Measurements from ENCODE around the gene TCIRG1.
A peak's percentile ranks its signal among the peaks of the same experiment; 100 is the strongest.

The TCIRG1 gene

DNA sequence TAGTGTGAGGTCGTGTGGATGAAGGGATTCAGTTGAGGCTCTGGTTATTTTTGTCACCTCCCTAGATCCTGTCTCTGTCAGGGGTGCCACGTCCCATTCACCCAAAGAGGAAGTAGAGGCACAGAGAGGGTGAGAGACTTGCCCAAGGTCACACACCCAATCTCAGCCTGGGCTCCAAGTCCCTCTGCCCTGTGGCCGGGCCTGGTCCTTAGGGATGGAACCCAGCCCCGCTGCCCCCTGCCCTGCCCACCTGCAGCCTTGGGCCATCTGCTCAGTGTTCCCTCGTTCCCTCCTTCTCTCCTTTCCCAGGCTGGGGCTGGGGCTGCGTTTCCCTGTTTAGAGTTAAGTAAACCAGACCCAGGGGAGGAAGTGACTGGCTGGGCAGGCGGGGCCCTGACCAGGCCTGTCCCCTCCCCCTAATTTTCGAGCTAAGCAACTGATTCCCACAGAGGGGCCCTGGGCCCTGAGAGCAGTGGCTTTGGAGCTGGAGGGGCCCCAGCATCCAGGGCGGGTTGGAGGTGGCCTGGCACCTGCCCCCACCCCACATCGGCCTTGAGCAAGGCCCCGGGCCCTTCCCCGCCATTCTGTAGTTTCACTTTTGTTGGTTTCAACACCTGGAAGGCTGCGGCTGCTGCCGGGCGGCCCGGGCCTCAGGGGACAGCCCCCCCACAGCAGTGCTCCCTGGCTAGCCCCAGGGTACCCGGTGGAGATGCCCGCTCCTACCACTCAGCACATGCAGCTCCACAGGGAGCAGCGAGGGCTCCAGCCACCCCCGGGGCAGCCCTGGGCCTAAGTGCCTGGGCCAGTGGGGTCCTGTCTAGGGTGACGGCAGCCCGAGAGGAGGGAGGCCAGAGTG, 1.5 kb downstream of the TCIRG1 start:
- TF ChIP-seq, protein P1, sequence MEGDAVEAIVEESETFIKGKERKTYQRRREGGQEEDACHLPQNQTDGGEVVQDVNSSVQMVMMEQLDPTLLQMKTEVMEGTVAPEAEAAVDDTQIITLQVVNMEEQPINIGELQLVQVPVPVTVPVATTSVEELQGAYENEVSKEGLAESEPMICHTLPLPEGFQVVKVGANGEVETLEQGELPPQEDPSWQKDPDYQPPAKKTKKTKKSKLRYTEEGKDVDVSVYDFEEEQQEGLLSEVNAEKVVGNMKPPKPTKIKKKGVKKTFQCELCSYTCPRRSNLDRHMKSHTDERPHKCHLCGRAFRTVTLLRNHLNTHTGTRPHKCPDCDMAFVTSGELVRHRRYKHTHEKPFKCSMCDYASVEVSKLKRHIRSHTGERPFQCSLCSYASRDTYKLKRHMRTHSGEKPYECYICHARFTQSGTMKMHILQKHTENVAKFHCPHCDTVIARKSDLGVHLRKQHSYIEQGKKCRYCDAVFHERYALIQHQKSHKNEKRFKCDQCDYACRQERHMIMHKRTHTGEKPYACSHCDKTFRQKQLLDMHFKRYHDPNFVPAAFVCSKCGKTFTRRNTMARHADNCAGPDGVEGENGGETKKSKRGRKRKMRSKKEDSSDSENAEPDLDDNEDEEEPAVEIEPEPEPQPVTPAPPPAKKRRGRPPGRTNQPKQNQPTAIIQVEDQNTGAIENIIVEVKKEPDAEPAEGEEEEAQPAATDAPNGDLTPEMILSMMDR (IDR thresholded peaks at IDR 0.05; ENCODE audit: control extremely low read depth, extremely low read depth, low read depth, missing control alignments): no peak
- POLR2A ChIA-PET: no interaction called here
- peak; percentile 85 for DNase-seq (ENCODE audit: extremely low spot score)
- CTCF ChIA-PET: interaction anchor here (1.1 to 2.7 kb wide), 3 partner anchors 11 to 169 kb away, joined by 3 to 13 read pairs (median 3); no protein-coding TSS in a partner anchor

DNA sequence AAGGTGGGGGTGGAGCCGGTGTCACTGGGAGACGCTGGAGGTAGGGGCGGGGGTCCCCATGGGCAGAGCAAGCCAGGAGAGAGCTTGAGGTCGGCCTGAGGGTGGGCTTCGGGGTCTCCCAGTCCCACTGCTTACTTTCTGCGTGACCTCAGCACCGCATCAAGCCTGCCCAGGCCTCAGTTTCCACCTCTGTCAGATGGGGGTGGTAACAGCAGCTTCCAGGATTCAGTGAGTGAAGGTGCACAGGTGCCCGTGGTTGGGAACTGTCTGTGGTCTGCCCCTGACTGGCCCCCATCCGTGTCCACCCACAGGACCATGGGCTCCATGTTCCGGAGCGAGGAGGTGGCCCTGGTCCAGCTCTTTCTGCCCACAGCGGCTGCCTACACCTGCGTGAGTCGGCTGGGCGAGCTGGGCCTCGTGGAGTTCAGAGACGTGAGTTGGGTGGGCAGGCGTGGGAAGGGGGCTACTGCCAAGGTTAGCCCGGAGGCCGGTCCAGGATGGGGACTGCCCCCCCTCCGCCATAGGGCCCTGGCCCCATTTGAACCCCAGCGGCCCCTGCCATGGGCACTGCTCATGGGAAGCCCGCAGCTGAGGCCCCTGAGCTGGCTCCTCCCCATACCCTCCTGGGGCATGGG, 2.2 kb downstream of the TCIRG1 start:
- POLR2A ChIA-PET: interaction anchor here (1.0 kb wide), 1 partner anchor 554 kb away, joined by 3 read pairs; no protein-coding TSS in a partner anchor
- CTCF ChIA-PET: interaction anchor here (1.1 to 2.7 kb wide), 5 partner anchors 10 to 168 kb away, joined by 3 to 13 read pairs (median 4); partner anchors contain the start of gene NDUFS8
- no peak for DNase-seq (ENCODE audit: extremely low spot score)
- TF ChIP-seq, protein P1 (IDR thresholded peaks at IDR 0.05; ENCODE audit: control extremely low read depth, extremely low read depth, low read depth, missing control alignments): no peak

DNA sequence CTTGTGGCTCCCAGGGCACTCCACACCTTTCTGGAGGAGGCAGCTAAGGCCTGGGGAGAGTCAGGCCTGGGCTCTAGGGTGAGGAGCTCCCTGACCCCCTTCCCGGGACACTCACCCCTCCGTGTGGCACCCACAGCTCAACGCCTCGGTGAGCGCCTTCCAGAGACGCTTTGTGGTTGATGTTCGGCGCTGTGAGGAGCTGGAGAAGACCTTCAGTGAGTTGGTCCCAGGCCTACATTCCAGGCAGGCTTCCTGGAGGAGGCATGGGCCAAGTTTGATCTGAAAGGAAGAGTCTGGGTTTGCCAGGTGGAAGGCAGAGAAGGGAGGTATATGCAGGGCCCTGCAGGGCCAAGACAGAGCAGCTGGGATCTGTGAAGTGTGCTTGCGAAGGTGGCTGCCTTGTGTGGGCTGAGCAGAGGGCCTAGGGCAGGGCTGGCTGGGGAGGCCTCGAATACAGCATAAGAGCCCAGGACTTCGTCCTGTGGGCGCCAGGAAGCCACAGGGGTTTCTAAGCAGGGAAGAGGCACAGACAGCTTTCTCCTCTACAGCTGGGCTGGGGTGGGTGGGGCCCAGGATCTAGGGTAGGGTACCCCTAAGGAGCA, 2.9 kb downstream of the TCIRG1 start:
- CTCF ChIA-PET: interaction anchor here (1.3 to 2.7 kb wide), 4 partner anchors 10 to 167 kb away, joined by 4 to 13 read pairs (median 4); partner anchors contain the start of gene NDUFS8
- no peak for DNase-seq (ENCODE audit: extremely low spot score)
- TF ChIP-seq, protein P1 (IDR thresholded peaks at IDR 0.05; ENCODE audit: control extremely low read depth, extremely low read depth, low read depth, missing control alignments): no peak
- POLR2A ChIA-PET: interaction anchor here (0.6 to 1.0 kb wide), 3 partner anchors 11 to 554 kb away, joined by 3 to 5 read pairs (median 4); no protein-coding TSS in a partner anchor

DNA sequence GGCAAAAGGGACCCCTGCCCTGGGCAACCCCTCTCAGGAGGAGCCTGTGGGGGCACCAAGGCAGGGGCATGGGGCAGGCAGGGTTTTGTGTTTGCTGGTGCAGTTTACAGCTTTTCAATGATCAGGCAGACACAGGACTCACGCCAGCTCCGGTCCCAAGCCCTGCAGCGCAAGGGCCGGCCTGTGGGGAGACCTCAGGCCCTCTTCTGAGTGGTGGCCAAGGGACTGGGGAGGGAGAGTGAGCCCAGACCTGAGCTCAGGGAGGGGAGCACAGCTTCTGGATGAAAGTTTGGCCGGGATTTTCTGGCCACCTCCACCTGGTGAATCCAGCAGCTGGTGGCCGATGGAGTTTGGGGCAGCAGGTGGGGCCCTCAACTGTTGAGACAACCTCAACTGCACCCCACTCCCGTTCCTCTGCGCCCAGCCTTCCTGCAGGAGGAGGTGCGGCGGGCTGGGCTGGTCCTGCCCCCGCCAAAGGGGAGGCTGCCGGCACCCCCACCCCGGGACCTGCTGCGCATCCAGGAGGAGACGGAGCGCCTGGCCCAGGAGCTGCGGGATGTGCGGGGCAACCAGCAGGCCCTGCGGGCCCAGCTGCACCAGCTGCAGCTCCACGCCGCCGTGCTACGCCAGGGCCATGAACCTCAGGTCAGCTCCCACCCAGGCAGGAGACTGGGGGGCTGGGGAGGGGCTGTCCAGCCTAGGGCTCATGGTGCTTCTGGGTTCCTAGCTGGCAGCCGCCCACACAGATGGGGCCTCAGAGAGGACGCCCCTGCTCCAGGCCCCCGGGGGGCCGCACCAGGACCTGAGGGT, 3.6 kb downstream of the TCIRG1 start:
- CTCF ChIA-PET: interaction anchor here (1.3 to 2.7 kb wide), 4 partner anchors 9 to 167 kb away, joined by 4 to 13 read pairs (median 4); partner anchors contain the start of gene NDUFS8
- TF ChIP-seq, protein P1 (IDR thresholded peaks at IDR 0.05; ENCODE audit: control extremely low read depth, extremely low read depth, low read depth, missing control alignments): no peak
- DNase-seq (ENCODE audit: extremely low spot score): no peak
- POLR2A ChIA-PET: interaction anchor here (0.6 to 1.0 kb wide), 3 partner anchors 11 to 555 kb away, joined by 3 to 5 read pairs (median 4); no protein-coding TSS in a partner anchor

DNA sequence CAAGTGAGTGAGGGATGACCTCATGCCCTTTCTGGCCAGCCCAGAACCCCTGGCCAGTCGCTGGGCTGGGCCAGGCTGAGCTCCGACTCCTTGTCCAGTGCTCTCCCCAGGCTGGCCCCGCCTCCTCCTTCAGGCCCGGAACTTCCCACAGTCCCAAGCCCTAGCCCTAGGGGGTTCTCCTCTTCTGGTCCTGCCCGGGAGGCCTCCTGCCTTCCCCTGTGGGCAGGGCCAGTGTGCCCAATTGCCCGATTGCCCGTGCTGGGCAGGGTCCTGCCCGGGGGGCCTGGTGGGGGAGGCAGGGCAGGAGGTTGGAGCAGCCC, 4.2 kb downstream of the TCIRG1 start:
- DNase-seq (ENCODE audit: extremely low spot score): no peak
- CTCF ChIA-PET: interaction anchor here (2.7 kb wide), 1 partner anchor 8 kb away, joined by 13 read pairs; no protein-coding TSS in a partner anchor
- POLR2A ChIA-PET: interaction anchor here (1.8 kb wide), 1 partner anchor 10 kb away, joined by 5 read pairs; no protein-coding TSS in a partner anchor
- TF ChIP-seq, protein P1 (IDR thresholded peaks at IDR 0.05; ENCODE audit: control extremely low read depth, extremely low read depth, low read depth, missing control alignments): no peak
